Hepatocyte (in vitro differentiated cells): ENCODE measurements around the gene ARHGEF37. TPM values are rescaled to one million over a fixed set of nuclear protein-coding genes. Genes with fewer than 3 reads are reported as not detected.

Source experiments
- DNase-seq: peaks from one replicate; pipeline ENCODE4 v3.0.0-alpha.2; 2016; ENCODE audit warnings: low spot score
- H2AFZ ChIP-seq: fragments of 200-600 bp; sonication (generic); 2 replicates; pipeline ENCODE4 v1.6.0; 2016; ENCODE audit warnings: antibody characterized with exemption, mild to moderate bottlenecking
- H3K27ac ChIP-seq: fragments of 200-600 bp; sonication (generic); 2 replicates; pipeline ENCODE4 v1.5.1; 2016; ENCODE audit warnings: mild to moderate bottlenecking
- H3K27me3 ChIP-seq: fragments of 200-600 bp; sonication (generic); 2 replicates; pipeline ENCODE4 v1.6.1; 2016
- H3K36me3 ChIP-seq: fragments of 200-600 bp; sonication (generic); replicated peaks from 2 replicates; pipeline ENCODE4 v1.5.1; 2016; ENCODE audit warnings: low read depth; ENCODE audit not compliant: insufficient read depth
- H3K4me1 ChIP-seq: fragments of 200-600 bp; sonication (generic); 2 replicates; pipeline ENCODE4 v1.5.1; 2016; ENCODE audit warnings: mild to moderate bottlenecking, moderate library complexity; ENCODE audit not compliant: insufficient read depth
- H3K4me2 ChIP-seq: fragments of 200-600 bp; sonication (generic); 2 replicates; pipeline ENCODE4 v1.6.0; 2016
- H3K4me3 ChIP-seq: fragments of 200-600 bp; sonication (generic); 2 replicates; pipeline ENCODE4 v1.5.1; 2016; ENCODE audit warnings: mild to moderate bottlenecking
- H3K79me2 ChIP-seq: fragments of 200-600 bp; sonication (generic); 2 replicates; pipeline ENCODE4 v1.6.0; 2017; ENCODE audit warnings: mild to moderate bottlenecking
- H3K9me2 ChIP-seq: fragments of 200-600 bp; sonication (generic); replicated peaks from 2 replicates; pipeline ENCODE4 v1.6.0; 2017; ENCODE audit warnings: mild to moderate bottlenecking; ENCODE audit not compliant: insufficient read depth
- H3K9me3 ChIP-seq: fragments of 200-600 bp; sonication (generic); 2 replicates; pipeline ENCODE4 v1.5.1; 2016; ENCODE audit warnings: low read depth, mild to moderate bottlenecking
- H4K20me1 ChIP-seq: fragments of 200-600 bp; sonication (generic); 2 replicates; pipeline ENCODE4 v1.6.0; 2016; ENCODE audit warnings: mild to moderate bottlenecking; ENCODE audit not compliant: insufficient read depth, poor library complexity, severe bottlenecking
- EZH2 ChIP-seq: fragments of 200-600 bp; sonication (generic); IDR thresholded peaks from 2 replicates; pipeline ENCODE4 v1.6.1; 2016; ENCODE audit warnings: antibody characterized with exemption, mild to moderate bottlenecking, borderline replicate concordance
- EZH2phosphoT487 ChIP-seq: fragments of 200-600 bp; sonication (generic); IDR thresholded peaks from one replicate; pipeline ENCODE4 v1.6.1; 2018; ENCODE audit warnings: antibody characterized with exemption, mild to moderate bottlenecking, low read depth, moderate library complexity; ENCODE audit not compliant: unreplicated experiment, severe bottlenecking
- WGBS: methylation state at CpG from one replicate; pipeline ENCODE4 v1.1.6; 2016; ENCODE audit warnings: low lambda C conversion rate; ENCODE audit errors: missing lambda C conversion rate; 5-methylcytosine and 5-hydroxymethylcytosine counted together
- polyA plus RNA-seq: library from polyadenylated mRNA; unstranded; fragments of >200 nt; fragmentation: Nextera tagmentation; extraction: Ambion mirVana; gene quantifications from 2 replicates; pipeline ENCODE4 v1.2.1, GENCODE V29; 2016
- total RNA-seq: library from RNA; depleted of rRNA; stranded (reverse); fragments of >200 nt; gene quantifications from 2 replicates; pipeline ENCODE4 v1.2.3, GENCODE V29; 2014
- TF ChIP-seq, protein P1 (sequence below): fragments of 200-600 bp; sonication (generic); IDR thresholded peaks from 2 replicates; pipeline ENCODE4 v1.5.1; 2016; ENCODE audit warnings: antibody characterized with exemption, mild to moderate bottlenecking; ENCODE audit not compliant: poor library complexity

ARHGEF37 gene
- total and polyA plus RNA-seq, 2 experiments from 2014 or later = 2.3 to 2.9 TPM

DNA sequence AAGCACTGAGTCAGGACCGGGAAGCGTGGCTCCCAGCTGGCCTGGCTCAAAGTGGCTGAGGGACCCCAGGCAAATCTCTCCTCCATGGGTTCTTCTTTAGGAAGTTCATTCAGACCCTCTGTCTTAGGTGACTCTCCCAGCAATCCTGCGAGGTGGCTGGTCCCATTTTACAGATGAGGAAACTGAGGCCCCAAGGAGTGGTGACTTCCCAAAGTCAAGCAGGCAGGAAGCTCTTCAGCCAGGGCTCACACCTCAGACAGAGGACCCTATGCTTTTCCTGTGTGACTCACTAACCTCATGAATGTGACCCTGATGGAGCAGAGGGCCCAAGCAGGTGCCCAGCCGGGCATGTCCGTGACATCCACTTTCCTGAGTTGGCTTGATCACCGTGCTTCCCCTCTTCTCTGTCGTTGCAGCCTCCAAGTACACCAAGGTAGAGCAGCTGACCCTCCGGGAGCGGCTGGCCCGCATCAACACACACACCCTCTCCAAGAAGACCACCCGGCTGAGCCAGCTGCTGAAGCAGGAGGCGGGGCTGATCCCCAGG is 36.5 kb downstream of the ARHGEF37 start:
- Histone ChIP-seq H3K27ac (no peak overlapping the region), H3K4me2 (no peak overlapping the region), H3K9me3 (no peaks in the 10 kb centered on the region), H3K27me3 (no peaks in the 10 kb centered on the region), H3K79me2 (no peaks in the 10 kb centered on the region), H2AFZ (no peak overlapping the region), H3K36me3 (no peaks in the 10 kb centered on the region), H3K4me3 (no peak overlapping the region), H4K20me1 (no peaks in the 10 kb centered on the region), H3K4me1 (no peaks in the 10 kb centered on the region), H3K9me2 (no peaks in the 10 kb centered on the region)
- WGBS = 95% methylated on average over 12 of the region's 12 CpGs
- TF ChIP-seq EZH2phosphoT487 (no peak), EZH2 (no peak)
- TF ChIP-seq, protein P1, sequence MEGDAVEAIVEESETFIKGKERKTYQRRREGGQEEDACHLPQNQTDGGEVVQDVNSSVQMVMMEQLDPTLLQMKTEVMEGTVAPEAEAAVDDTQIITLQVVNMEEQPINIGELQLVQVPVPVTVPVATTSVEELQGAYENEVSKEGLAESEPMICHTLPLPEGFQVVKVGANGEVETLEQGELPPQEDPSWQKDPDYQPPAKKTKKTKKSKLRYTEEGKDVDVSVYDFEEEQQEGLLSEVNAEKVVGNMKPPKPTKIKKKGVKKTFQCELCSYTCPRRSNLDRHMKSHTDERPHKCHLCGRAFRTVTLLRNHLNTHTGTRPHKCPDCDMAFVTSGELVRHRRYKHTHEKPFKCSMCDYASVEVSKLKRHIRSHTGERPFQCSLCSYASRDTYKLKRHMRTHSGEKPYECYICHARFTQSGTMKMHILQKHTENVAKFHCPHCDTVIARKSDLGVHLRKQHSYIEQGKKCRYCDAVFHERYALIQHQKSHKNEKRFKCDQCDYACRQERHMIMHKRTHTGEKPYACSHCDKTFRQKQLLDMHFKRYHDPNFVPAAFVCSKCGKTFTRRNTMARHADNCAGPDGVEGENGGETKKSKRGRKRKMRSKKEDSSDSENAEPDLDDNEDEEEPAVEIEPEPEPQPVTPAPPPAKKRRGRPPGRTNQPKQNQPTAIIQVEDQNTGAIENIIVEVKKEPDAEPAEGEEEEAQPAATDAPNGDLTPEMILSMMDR = no peak
- no peak for DNase-seq

DNA sequence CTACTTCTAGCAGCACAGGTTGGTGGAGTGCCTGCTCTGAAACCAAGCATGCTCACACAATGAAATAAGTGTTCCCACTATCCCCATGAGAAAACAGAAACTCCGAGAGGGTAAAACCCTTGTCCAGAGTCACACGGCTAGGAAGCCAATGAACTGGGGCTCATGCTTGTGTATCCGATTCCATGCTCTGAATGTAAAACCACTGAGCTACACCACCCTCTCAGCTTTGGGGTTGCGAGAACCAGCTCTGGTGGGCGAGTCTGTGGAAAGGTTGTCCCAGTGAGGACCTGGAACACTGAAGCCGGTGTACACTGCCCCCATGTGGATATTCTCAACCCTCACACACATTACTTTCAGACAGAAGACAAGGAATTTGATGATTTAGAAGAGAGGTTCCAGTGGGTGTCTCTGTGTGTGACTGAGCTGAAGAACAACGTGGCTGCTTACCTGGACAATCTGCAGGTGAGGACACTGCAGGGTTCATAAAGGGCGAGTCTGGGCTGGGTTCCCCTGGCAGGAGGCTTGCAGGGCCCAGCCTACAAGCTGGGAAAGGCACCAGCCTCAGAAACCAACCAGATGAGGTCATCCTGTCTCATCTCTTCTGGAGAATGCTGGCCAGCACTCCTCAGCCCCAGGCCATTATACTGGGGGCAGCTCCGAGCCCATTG is 37.4 kb downstream of the ARHGEF37 start:
- no peak for TF ChIP-seq EZH2
- TF ChIP-seq, protein P1 = peak; percentile 81
- TF ChIP-seq EZH2phosphoT487 = no peak
- Histone ChIP-seq H3K4me1 (no peaks in the 10 kb centered on the region), H3K27me3 (no peaks in the 10 kb centered on the region), H2AFZ (no peak overlapping the region), H3K36me3 (no peaks in the 10 kb centered on the region), H3K79me2 (no peaks in the 10 kb centered on the region), H3K4me3 (no peak overlapping the region), H3K4me2 (no peak overlapping the region), H3K27ac (peak overlapping the region; percentile 6), H3K9me2 (no peaks in the 10 kb centered on the region), H3K9me3 (no peaks in the 10 kb centered on the region), H4K20me1 (no peaks in the 10 kb centered on the region)
- DNase-seq = peak; percentile 79
- WGBS = 42% methylated on average over 9 of the region's 9 CpGs

DNA sequence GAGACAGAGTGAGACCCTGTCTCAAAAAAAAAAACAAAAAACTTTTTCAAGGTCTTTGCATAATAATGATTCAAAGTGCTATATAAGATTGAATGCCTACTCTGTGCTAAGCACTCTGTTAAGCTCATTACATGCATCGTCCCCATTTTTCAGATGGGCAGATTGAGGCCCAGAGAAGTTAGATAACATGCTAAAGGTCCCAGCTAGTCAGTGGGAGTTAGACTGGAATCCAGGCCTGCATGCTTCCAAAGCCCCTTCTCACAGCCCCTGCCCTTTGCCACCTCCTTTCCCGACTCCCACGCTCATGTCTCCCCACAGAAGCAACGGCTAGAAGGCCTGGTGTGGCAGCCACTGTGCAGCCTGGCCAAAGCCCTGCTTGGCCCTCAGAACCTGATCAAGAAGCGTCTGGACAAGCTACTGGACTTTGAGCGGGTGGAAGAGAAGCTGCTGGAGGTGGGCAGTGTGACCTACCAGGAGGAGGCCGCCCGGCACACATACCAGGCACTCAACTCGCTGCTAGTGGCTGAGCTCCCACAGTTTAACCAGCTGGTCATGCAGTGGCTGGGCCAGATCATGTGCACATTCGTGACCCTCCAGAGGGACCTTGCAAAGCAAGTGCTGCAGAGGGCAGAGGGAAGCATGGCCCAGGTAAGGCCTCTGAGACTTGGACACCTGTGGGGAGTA is 40.3 kb downstream of the ARHGEF37 start:
- TF ChIP-seq EZH2 = no peak
- TF ChIP-seq, protein P1 = no peak
- TF ChIP-seq EZH2phosphoT487 = no peak
- Histone ChIP-seq H3K27ac (no peak overlapping the region), H3K4me3 (no peak overlapping the region), H3K9me3 (no peaks in the 10 kb centered on the region), H3K36me3 (no peaks in the 10 kb centered on the region), H4K20me1 (no peaks in the 10 kb centered on the region), H3K79me2 (no peaks in the 10 kb centered on the region), H2AFZ (no peak overlapping the region), H3K27me3 (no peaks in the 10 kb centered on the region), H3K4me1 (no peaks in the 10 kb centered on the region), H3K4me2 (no peak overlapping the region), H3K9me2 (no peaks in the 10 kb centered on the region)
- no peak for DNase-seq
- 92% methylated on average over 10 of the region's 10 CpGs for WGBS
